Temporal lobe (tissue), 2 donors: ENCODE data around the gene ZNF224. TPM values are rescaled to one million over a fixed set of nuclear protein-coding genes. Genes with fewer than 3 reads are reported as not detected.

Experiments
- small RNA-seq: library from RNA; depleted of rRNA; stranded (forward); fragments of <200 nt; gene quantifications from one replicate; pipeline ENCODE3, GENCODE V24; 2014; ENCODE audit warnings: low replicate concordance
- total RNA-seq: library from RNA; depleted of rRNA; stranded (reverse); fragments of >200 nt; gene quantifications from one replicate; pipeline ENCODE4 v1.2.3, GENCODE V29; 2014

ZNF224 gene
- total RNA-seq, 1 donor from 2014 or later, result 26.3 TPM

Small RNAs within 50 kb of the gene (small RNA-seq; reads per million reads assigned to genes)
- not detected for gene RNU6-902P

Other genes starting within 250 kb of the ZNF224 start
- 8.6 TPM for gene ZNF404, start 210.4 kb upstream of the ZNF224 start, total RNA-seq
- 24.1 TPM for gene ZNF45, start 159.1 kb upstream of the ZNF224 start, total RNA-seq
- 23.8 TPM for gene ZNF221, start 143.1 kb upstream of the ZNF224 start, total RNA-seq
- gene ZNF155, start 110.2 kb upstream of the ZNF224 start, total RNA-seq, result 7.9 TPM
- 6.4 TPM for gene ZNF230, start 91.4 kb upstream of the ZNF224 start, total RNA-seq
- gene ZNF222, start 69.0 kb upstream of the ZNF224 start, total RNA-seq, result 12.0 TPM
- gene ZNF223, start 42.3 kb upstream of the ZNF224 start, total RNA-seq, result 12.0 TPM
- 8.1 TPM for gene ZNF284, start 22.2 kb upstream of the ZNF224 start, total RNA-seq
- gene ZNF225, start 19.0 kb downstream of the ZNF224 start, total RNA-seq, result 11.3 TPM
- 20.2 TPM for gene ZNF234, start 47.2 kb downstream of the ZNF224 start, total RNA-seq
- 40.8 TPM for gene ZNF226, start 70.7 kb downstream of the ZNF224 start, total RNA-seq
- 37.1 TPM for gene ZNF227, start 118.2 kb downstream of the ZNF224 start, total RNA-seq
- 12.5 TPM for gene ZNF233, start 165.5 kb downstream of the ZNF224 start, total RNA-seq
- gene ZNF235, start 210.7 kb downstream of the ZNF224 start, total RNA-seq, result 12.8 TPM